Colon (tissue), 2 donors: Measurements from ENCODE around the gene LBP.
"Not testable (repeated sequence)": the region's sequence is repeated elsewhere in the genome, so short reads cannot be mapped to it uniquely, and the experiment has no call there.

ENCODE experiments used
- FAIRE-seq: peaks from 2 replicates; lab custom pipeline; 2012; peaks lifted over from hg19 to GRCh38; lab: Jason Lieb, UNC
- donor health status: control.
- donor health status: control.

LBP gene

DNA sequence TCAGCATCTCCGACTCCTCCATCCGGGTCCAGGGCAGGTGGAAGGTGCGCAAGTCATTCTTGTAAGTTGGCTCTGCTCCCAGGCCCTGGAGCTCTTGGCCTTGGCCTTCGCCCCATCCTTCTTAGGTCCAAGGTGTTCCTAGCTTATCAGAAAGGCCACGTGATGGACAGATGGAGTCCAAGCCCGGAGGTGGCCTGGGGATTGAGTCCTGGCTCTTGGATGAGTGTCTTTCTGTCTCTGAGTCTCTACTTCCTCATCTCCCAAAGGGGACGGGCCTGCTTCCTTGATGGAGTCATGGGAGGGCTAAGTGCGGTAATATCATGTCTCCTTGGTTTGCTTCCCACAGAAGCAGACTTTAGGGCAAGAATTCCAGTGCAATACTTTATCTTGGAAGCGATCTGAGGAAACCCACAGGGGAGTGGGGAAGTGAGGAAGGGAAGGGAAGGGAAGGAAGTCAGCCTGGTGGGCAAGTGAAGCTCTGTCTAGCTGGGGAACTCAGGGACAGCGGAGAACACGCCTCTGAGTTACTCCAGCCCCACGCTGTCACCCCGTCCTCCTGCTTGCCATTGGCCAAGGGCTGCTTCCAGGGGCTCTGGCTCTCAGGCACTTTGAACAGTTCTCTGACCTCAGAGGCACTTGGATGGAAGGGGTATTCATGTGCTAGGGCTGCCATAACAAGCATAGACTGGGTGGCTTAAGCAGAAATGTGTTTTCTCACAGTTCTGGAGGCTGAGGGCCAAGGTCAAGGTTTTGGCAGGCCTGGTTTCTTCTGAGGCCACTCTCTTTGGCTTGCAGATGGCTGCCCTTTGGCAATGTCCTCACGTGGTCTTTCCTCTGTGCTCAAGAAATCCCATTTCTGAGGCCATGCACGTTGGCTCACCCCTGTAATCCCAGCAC, 4.8 kb downstream of the LBP start:
- FAIRE-seq: no peak

DNA sequence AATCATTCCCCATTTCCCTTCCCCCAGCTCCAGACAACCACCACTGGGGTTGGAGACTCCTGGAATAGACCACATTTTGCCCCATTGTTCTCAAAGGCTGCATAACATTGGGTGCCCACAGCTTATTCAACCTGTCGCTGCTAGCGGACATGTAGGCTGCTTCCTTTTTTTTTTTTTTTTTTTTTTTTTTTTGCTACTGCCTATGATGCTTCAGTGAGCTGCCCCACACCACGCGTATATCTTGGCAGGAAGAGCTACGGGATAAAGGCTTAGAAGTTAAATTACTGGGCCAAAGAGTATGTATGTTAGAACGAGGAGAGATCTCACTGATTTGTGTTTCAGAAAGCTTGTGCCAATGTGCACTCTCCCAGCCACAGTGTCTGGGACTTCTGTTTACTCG, 7.0 kb downstream of the LBP start:
- no peak for FAIRE-seq

DNA sequence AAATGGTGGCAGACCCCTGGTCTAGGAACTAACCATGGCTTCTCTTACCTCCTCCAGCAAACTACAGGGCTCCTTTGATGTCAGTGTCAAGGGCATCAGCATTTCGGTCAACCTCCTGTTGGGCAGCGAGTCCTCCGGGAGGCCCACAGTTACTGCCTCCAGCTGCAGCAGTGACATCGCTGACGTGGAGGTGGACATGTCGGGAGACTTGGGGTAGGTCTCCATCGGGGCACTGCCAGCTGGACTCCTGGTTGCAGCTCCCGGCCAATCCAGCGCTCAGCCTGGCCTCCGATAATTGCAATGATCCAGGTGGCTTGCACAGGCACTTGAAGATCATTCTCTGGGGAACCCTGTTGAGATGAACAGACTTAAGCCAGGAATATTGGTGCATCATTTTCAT, 7.9 kb downstream of the LBP start:
- FAIRE-seq: no peak

DNA sequence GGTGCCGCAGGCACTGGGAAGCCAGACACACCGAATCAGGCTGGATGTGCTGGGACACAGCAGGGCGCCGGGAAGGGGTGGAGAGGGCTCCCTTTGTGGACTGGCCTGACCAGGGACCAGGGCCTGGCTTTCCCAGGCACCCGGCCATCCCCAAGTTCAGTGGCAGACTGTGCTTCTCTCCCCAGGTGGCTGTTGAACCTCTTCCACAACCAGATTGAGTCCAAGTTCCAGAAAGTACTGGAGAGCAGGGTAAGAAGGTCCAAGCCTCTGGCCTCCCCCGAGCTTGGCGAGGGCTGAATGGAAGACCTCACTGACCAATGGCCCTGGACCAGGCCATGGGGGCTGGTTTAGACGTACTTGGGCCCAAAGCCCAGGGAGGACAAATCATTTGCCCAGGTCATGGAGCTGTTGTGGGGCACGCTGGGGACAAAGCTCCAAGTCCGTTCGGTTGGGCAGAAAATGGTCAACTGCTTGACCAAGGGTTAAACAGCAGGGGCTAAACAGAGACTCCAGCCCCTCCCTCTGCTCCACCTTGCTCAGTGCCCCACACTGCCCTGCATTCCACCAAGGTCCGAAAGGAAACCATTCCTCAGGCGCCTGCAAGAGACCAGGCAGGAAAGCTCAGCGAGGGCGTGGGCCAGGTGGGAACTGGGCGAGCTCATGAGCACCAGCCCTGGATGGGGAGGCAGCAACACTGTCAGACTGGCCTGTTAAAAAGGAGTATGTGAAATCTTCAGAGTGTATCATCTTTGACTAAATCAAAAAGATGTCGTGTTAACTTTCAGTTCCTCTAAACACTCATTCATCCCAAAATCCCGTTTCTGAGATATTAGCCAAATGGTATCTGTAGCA, 9.1 kb downstream of the LBP start:
- no peak for FAIRE-seq

DNA sequence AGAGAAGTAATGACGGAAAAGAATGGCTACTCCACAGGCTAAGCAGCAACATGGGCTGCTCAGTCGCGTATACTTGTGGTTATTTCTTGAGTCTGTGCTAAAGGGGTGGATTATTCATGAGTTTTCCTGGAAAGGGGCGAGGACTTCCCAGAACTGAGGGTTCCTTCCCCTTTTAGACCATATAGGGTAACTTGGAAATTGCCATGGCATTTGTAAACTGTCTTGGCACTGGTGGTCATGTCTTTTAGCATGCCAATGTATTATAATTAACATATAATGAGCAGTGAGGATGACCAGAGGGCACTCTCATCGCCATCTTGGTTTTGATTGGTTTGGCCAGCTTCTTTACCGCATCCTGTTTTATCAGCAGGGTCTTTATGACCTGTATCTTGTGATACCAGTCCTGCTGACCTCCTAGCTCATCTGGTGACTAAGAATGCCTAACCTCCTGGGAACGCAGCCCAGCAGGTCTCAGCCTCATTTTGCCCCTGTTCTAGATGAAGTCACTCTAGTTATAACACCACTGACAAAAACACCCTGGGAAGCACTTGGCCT, 11.4 kb downstream of the LBP start:
- no peak for FAIRE-seq

DNA sequence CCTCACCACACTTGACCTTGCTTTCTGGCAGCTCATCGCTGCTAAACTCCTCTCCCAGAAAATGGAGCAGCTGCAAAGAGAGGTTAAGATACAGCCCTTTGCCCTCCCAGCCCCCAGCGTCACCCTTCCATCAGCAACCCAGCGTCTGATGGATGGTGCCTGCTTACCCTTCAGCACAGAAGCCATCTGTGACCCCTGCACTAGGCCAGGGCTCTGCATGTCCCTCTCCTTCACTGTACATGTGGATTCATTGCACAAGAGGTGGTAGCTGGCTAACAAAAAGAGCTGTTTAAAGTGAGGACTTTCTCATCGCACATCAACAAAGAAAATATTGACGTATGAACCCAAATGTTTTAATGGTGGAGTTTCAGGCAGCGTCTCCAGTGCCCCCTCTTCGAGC, 12.3 kb downstream of the LBP start:
- FAIRE-seq: no peak

DNA sequence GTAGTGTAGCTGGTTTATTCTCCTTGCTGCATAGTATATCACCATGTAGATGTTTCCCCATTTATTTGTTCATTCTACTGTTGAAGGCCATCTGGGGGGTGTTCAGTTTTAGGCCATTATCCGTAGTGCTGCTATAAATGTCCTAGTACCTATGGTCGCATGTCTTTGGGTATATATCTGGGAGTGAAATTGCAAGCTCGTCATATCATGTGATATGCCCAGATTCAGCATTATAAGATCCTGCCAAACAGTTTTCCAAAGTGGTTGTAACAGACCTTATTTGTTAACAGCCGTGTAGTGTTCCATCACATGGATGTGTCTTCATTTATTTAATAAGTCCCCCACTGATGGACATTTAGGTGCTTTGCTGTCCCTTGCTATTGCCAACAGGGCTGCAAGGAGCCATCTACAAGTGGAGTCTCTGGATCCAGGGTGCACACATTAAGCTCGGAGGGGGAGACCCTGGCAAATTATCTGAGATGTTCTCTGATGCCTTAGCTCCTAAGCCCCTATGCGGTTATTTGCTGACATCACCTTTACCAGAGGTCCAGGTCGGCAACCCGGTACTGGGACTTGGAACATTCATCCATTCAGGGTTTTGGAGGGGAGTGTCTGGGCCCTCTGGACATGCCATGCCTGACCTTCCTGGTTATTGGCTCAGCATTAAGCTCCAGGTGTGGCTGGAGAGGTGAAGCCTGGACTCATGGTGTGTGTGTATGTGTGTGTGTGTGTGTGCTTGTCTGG, 16.9 kb downstream of the LBP start:
- FAIRE-seq: no peak

DNA sequence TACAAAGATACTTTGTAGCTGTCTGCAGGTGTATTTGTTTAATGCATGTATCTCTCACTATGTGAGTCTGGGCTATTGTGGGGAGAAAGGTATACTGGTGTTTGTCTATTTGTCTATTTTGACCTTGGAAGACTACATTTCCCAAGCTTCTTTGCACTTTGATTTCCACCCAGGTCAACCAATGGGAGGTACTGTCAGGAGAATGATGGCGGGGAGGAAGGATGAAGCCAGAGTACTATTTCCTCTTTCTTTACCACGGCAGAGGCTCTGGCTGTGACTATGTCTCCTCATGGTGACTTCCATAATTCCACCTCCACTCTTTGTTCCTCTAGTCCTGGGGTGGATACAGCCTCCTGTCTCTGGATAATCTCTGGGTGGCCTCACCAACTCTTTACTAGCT, 23.1 kb downstream of the LBP start:
- no peak for FAIRE-seq

DNA sequence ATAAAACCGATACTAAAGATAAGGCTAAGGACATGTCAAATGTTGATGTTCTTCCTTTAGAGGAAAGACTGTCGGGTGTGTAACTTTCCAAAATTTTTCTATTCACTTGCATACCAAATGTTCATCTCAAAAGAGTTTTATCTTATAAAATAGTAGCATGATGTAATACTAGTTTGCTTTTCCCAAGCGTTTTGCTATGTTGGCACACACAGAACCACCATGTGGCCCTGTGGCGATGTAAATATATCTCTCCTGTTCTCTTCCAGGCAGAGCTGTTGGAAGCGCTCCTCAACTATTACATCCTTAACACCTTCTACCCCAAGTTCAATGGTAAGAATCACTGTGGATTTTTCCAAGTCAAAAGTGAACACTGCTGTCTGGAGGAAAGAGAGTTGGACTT, 26.5 kb downstream of the LBP start:
- FAIRE-seq: no peak

DNA sequence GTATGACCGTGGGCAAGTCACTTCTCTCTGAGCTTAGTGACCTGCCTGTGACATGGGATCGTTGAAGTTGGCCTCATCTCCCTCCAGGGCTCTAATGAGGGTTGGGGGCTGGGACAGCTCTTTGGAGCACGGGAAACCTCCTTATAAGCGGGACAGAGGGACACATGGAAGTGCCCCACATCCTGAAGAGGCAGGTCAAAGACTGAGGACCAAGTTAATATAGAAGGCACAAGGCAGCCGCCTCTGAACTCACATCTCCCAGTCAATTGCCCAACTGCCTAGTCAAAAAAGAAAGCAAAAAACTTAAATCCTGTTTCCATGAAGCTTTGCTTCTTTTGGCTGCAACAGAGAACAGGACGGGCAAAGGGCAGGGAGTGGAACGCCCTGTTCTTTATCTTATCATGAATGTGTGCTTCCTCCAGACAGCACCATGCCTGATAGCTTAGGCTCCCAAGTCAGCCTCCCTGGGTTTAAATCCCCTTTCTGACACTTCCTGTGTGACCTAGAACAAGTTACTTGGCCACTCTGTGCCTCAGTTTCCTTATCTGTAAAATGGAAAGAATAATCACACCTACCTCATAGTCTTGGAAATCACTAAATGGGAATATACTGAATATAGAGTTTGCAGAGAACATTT, 27.1 kb downstream of the LBP start:
- no peak for FAIRE-seq

DNA sequence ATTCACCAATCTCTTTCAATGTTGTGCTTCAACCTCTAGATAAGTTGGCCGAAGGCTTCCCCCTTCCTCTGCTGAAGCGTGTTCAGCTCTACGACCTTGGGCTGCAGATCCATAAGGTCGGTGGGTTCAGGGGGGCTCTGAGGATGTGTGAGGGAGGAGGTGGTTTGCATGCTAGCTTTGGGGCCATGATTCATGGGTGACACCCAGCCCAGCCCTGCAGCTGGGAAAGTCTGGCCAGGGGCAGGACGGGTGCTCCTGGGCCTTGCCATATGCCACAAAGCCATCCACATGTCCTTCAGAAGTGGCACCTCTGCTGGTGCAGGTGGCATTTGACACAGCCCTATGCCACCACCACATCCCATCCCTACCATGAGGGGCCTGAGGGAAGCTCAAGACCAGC, 27.6 kb downstream of the LBP start:
- no peak for FAIRE-seq

DNA sequence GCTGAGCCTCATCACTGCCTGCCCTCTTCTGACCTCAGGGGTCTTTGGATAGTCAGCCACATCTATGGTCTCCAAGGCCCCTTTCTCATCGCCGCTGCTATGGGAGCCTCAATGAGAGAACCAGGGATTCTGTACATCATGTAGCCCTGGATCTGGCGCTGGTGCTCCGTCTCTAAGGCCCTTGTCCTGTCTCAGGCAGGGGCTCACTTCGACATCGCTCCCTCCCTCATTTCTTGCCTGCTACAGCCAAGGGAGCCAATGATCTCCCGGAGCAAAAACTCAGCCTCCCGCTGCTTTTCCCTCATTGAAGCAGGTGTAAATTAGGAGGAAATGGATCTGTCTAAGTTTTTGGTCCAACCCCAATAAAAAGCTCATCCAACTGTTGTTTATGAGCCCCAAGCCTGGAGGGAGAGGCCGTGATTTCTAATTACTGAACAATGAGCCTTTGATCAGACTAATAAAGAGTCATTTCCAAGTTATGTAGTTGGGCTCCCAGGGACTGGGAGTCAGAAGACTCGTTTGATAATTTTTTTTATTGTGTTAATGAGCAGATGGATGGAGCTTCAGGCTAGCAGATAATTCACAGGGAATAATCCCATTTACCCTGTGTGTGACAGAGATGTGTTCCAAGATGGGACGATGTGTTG, 30.9 kb downstream of the LBP start:
- no peak for FAIRE-seq

DNA sequence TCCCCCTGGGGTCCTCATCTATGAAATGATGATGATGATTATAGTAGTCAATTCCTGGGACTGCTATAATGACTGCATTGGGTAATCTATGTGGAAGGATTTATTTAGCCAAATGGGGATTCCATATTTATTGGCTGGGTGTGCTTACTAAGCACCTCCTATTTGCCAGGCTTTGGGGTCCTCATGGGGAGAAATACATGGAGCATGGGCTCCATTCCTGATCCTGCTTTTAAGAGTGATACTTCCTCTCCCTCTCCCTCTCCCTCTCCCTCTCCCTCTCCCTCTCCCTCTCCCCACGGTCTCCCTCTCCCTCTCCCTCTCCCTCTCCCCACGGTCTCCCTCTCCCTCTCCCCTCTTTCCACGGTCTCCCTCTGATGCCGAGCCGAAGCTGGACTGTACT, 31.6 kb downstream of the LBP start:
- FAIRE-seq: not testable (repeated sequence)

DNA sequence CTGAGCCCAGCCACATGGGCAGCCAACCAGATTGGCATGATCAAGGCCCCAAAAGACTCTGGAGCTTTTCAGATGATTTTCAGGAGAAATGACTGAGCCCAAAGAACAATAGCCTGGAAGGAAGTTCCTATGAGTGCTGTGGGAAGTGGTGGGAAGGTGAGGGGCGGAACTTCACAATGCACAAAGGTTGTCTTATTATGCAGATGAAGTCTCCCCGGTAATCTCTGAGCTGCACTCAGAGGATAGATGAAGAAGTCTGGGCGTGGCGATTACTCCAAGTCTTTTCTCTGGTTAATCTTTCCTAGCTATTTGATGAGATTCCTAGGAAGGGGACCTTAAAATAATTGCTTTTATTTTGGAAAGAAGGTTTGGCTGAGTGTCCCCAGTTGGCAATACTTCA, 36.9 kb downstream of the LBP start:
- no peak for FAIRE-seq

DNA sequence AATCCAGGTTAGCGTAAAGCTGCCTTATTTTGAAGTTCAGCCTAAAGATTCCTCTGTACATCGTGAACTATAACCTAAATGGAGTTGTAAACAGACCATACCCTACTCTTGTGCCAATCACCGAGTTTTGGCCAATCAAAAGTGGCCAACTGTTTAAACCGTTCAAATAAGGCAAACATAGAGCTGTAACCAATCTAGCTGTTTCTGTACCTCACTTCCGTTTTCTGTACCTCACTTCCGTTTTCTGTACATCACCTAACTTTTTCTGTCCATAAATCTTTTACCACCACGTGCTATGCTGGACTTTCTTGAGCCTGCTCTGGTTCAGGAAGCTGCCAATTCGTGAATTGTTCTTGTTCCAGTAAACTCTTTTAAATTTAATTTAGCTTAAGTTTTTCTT, 39.7 kb downstream of the LBP start:
- no peak for FAIRE-seq

DNA sequence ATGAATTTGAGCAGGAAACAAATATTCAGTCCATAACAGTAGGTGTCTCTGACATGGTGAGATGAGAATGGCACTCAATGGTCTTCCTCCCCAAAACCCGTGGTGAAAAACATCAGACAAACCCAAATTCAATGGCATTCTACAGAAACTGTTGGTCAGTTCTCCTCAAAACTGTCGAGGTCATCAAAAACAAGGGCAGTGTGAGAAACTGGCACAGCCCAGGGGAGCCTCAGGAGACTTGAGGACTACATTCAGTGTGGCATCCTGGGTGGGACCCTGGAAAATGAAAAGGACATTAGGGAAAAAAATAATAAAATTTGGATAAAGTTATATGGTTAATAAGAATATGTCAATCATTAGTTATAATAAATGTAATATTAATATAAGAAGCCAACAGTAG, 40.6 kb downstream of the LBP start:
- no peak for FAIRE-seq

DNA sequence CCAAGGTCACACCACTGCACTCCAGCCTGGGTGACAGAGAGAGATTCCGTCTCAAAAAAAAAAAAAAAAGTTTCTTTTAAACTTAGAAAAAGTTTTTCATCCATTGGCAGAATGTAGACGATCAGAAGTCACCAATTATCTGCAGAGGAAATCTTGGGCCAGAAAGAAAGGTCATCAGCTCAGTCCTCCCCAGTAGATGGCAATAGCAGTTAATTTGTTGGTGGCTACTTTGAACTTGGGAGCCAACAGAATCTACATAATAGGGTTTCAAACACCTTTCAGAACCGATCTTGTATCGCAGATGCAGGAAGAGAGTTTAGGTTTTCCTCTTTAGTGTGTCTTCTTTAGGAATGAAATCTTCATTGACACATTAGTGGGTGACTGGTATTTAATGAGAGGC, 41.7 kb downstream of the LBP start:
- no peak for FAIRE-seq

DNA sequence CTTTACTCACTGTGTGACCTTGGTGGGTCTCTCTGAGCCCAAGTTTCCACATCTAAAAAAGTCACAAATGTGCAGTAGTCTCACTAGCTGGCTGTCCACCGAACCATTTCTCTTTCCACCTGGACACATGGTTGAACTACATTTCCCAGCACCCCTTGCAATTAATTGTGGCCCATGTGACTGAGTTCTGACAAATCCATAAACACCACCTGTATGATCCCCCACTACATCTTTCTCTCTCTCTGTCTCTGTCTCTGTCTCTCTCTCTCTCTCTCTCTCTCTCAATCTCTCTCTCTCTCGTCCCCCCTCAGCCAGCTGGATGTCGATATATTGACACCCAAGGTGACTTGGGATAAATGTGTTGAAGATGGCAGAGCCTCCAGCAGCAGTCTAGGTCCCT, 46.1 kb downstream of the LBP start:
- no peak for FAIRE-seq

DNA sequence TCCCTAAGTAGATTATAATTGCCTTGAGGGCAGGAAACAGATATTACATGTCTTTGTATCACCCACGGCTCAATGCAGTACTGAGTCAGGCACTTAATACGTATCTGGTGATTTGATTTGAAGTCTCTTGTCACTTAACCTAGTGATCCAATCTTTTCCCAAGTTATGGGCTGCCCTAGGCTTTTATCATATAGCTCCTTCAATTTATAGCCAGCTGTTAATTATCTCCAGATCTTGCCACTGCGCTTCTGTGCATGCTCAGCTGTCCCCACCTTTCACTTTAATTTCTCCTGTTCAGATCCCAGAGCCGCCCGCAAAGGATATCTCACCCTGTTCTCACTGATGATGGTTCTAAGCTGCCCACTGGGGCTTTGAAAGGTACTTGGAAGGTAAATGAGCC, 47.0 kb downstream of the LBP start:
- FAIRE-seq: no peak

DNA sequence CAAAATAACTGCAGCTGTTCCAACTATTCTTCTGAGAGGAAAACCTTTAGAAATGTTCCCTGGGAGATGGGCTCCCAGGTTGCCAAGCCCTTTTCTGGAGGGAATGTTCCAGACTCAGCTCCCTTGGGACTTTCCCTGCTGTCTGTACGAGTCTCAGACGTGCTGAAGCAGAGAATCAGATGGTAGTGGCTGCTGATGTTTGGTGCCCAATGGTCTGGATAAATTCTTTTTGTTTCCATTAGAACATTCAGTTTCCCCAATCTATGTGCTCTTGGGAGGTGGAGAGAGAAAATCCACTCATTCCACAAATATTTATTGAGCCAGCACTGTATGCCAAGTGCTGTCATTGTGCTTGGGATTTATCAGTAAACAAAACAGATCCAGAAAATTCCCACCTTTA, 48.9 kb downstream of the LBP start:
- FAIRE-seq: no peak

DNA sequence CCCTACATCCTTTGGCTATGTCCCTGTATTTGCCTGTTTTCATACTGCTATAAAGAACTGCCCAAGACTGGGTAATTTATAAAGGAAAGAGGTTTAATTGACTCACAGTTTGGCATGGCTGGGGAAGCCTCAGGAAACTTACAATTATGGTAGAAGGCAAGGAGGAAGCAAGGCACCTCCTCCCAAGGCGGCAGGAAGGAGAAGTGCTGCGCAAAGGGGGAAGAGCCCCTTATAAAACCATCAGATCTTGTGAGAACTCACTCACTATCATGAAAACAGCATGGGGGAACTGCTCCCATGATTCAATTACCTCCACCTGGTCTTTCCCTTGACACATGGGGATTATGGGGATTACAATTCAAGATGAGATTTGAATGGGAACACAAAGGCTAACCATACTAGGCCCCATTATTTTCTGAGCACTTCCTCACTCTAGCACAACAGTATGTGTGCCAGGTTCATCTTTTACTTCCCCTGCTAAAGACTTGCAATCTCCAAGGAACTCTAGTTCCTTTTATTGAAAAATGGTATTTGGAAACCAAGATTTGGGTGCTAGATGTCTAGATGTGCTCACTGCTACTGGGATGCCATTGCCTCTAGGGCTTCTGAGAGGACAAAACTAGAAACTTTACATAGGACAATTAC, 49.6 kb downstream of the LBP start:
- not testable (repeated sequence) for FAIRE-seq
